Left forelimb (tissue), 1 donor: ENCODE results near the gene CLEC6A.
"Not testable (repeated sequence)": the region's sequence is repeated elsewhere in the genome, so short reads cannot be mapped to it uniquely, and the experiment has no call there.

Experiments
- DNase-seq: peaks from one replicate; pipeline ENCODE4 v3.0.0-alpha.2; 2018; ENCODE audit warnings: low spot score

CLEC6A gene

GRCh38 chr12:8495671-8496070, 39.9 kb downstream of the CLEC6A start:
- not testable (repeated sequence) for DNase-seq

- DNase-seq, result not testable (repeated sequence)
Observed at GRCh38 chr12:8496074-8496473, 40.3 kb downstream of the CLEC6A start.

GRCh38 chr12:8499616-8500015, 43.9 kb downstream of the CLEC6A start:
- DNase-seq, result no peak

- no peak for DNase-seq
Observed at GRCh38 chr12:8501720-8502119, 46.0 kb downstream of the CLEC6A start.

GRCh38 chr12:8504351-8504750, 48.6 kb downstream of the CLEC6A start:
- no peak for DNase-seq

- DNase-seq, result no peak
Observed at GRCh38 chr12:8507596-8507995, 51.8 kb downstream of the CLEC6A start.

GRCh38 chr12:8508223-8508622, 52.5 kb downstream of the CLEC6A start:
- DNase-seq, result no peak

GRCh38 chr12:8508910-8509841, 53.4 kb downstream of the CLEC6A start:
- no peak for DNase-seq

GRCh38 chr12:8513256-8513655, 57.5 kb downstream of the CLEC6A start, which contains the start of gene CLEC4D:
Gene CLEC4D, plus strand, starts transcription at chr12:8513503. Its CDS starts 230 bp downstream, at chr12:8513733.
- DNase-seq, result no peak

- no peak for DNase-seq
Observed at GRCh38 chr12:8517971-8518370, 62.2 kb downstream of the CLEC6A start.

GRCh38 chr12:8519171-8519570, 63.4 kb downstream of the CLEC6A start:
- DNase-seq, result no peak

GRCh38 chr12:8527250-8528130, 71.7 kb downstream of the CLEC6A start:
- DNase-seq, result no peak
